Ishikawa (cell line): ENCODE data around the gene DDX43.

Experiments used
- CEBPB ChIP-seq: IDR thresholded peaks from 2 replicates; pipeline ENCODE4 v1.6.1; 2012
- EP300 ChIP-seq: IDR thresholded peaks from 2 replicates; pipeline ENCODE4 v1.6.1; 2012; ENCODE audit warnings: borderline replicate concordance
- FOXM1 ChIP-seq: IDR thresholded peaks from 2 replicates; pipeline ENCODE4 v1.6.1; 2012; ENCODE audit warnings: low read depth, borderline replicate concordance
- MAX ChIP-seq: IDR thresholded peaks from 2 replicates; pipeline ENCODE4 v1.6.1; 2012
- NFIC ChIP-seq: IDR thresholded peaks from 2 replicates; pipeline ENCODE4 v1.6.1; 2012
- RAD21 ChIP-seq: IDR thresholded peaks from 2 replicates; pipeline ENCODE4 v1.6.1; 2012; ENCODE audit warnings: low read depth
- REST ChIP-seq: IDR thresholded peaks from 2 replicates; pipeline ENCODE4 v1.6.1; 2012; ENCODE audit warnings: low read depth, mild to moderate bottlenecking
- TAF1 ChIP-seq: IDR thresholded peaks from 2 replicates; pipeline ENCODE4 v1.6.1; 2012; ENCODE audit warnings: low read depth, mild to moderate bottlenecking
- TCF12 ChIP-seq: IDR thresholded peaks from 2 replicates; pipeline ENCODE4 v1.6.1; 2012; ENCODE audit warnings: low read depth
- USF1 ChIP-seq: IDR thresholded peaks from 2 replicates; pipeline ENCODE4 v1.6.1; 2012
- YY1 ChIP-seq: IDR thresholded peaks from 2 replicates; pipeline ENCODE4 v1.6.1; 2012; ENCODE audit warnings: low read depth

DNA sequence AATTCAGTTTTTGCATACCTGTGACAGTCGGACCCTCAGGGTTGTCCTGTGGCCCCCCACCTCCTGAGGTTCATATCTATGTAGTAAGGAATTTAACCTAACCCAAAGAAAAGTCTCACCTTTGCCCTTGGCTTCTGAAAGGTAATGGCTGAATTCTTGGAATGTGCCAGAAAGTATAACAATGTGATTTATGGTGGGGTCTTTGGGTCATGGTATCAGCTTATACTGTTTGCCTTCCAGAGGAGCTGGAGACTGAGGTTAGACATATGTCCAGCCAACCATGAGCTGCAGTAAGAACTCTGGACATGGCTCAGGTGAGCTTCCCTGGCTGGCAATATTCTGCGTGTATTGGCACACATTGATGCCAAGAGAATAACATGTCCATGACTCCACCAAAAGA lies 26.9 kb downstream of the DDX43 start:
- no peak for TF ChIP-seq REST
- no peak for TF ChIP-seq USF1
- TF ChIP-seq TCF12: no peak
- no peak for TF ChIP-seq TAF1
- no peak for TF ChIP-seq MAX
- TF ChIP-seq YY1: no peak
- no peak for TF ChIP-seq EP300
- TF ChIP-seq RAD21: no peak
- no peak for TF ChIP-seq CEBPB
- no peak for TF ChIP-seq NFIC
- TF ChIP-seq FOXM1: no peak
